ENCODE data around the gene UBALD1. TPM values are rescaled to one million over a fixed set of nuclear protein-coding genes. Genes with fewer than 3 reads are reported as not detected.

UBALD1 gene
- total RNA-seq, 1 experiment from 2014 or later, result 29.9 TPM

DNA sequence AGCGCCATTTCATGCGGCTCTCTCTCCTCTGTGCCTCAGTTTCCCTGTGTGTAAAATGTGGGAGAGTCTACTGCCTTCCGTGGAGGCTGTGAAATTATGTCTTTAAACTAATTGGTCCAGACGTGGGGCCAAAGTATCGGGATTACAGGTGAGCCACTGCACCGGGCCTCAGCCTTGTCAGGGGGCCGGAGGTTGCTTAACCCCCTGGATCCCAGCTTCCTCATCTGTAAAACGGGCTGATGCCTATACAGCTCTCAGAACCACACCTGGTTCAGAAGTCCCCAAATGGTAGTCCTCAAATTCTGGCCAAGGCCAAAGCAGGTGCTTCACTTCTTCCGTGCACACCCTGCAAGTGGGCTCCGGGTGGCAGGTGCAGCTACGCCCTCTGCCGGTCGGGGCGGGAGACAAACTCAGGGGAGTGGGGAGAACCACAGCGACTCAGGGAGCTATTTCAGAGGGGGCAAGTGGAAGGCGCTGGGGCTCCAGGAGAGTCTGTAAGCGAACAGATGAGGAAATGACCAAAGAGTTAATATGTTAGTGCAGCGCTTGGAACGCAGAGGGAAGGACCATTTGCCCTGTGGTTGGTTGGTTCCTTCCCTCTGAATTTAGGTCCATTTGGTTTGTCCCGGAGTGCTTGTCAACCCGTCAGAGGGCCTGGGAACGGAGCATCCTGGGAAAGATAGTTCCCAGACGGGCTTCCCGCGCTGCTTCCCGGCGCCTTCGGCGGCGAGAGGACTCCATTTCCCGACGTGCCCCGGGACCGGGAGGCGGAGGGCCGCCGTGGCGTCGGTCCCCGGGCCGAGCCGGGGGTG is 9.5 kb upstream of the UBALD1 start, which contains the start of gene MGRN1:
MGRN1 (plus strand) TSS at position 812 of the 812 bp plus-strand sequence. CDS start 135 bp downstream, outside the sequence.
- peak within 1 kb of the TSS; percentile 84 to 92 for H3K4me3 ChIP-seq (ENCODE audit: low read depth in 2 of 2, low read length in 2 of 2)
- H3K36me3 ChIP-seq (ENCODE audit: control insufficient read depth, insufficient read depth, low read length), result no peaks in the 10 kb centered on the region; the same call in 1 of the 2 replicates
- TF ChIP-seq, protein P1, sequence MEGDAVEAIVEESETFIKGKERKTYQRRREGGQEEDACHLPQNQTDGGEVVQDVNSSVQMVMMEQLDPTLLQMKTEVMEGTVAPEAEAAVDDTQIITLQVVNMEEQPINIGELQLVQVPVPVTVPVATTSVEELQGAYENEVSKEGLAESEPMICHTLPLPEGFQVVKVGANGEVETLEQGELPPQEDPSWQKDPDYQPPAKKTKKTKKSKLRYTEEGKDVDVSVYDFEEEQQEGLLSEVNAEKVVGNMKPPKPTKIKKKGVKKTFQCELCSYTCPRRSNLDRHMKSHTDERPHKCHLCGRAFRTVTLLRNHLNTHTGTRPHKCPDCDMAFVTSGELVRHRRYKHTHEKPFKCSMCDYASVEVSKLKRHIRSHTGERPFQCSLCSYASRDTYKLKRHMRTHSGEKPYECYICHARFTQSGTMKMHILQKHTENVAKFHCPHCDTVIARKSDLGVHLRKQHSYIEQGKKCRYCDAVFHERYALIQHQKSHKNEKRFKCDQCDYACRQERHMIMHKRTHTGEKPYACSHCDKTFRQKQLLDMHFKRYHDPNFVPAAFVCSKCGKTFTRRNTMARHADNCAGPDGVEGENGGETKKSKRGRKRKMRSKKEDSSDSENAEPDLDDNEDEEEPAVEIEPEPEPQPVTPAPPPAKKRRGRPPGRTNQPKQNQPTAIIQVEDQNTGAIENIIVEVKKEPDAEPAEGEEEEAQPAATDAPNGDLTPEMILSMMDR (IDR thresholded peaks at IDR 0.05), result peak; percentile 99
- TF ChIP-seq TCF7L2 (IDR thresholded peaks at IDR 0.05; ENCODE audit: low read depth, low read length) (peak; percentile 29; the same call in 1 of the 2 replicates), SIN3A (IDR thresholded peaks at IDR 0.05; ENCODE audit: borderline replicate concordance, insufficient read depth, low read depth, low read length) (0 out of 2 replicates have a peak, but pooled peaks have one; percentile 16), POLR2AphosphoS5 (IDR thresholded peaks at IDR 0.05; ENCODE audit: low read depth, low read length) (peak; percentile 64)
- TF ChIP-seq, protein P2, sequence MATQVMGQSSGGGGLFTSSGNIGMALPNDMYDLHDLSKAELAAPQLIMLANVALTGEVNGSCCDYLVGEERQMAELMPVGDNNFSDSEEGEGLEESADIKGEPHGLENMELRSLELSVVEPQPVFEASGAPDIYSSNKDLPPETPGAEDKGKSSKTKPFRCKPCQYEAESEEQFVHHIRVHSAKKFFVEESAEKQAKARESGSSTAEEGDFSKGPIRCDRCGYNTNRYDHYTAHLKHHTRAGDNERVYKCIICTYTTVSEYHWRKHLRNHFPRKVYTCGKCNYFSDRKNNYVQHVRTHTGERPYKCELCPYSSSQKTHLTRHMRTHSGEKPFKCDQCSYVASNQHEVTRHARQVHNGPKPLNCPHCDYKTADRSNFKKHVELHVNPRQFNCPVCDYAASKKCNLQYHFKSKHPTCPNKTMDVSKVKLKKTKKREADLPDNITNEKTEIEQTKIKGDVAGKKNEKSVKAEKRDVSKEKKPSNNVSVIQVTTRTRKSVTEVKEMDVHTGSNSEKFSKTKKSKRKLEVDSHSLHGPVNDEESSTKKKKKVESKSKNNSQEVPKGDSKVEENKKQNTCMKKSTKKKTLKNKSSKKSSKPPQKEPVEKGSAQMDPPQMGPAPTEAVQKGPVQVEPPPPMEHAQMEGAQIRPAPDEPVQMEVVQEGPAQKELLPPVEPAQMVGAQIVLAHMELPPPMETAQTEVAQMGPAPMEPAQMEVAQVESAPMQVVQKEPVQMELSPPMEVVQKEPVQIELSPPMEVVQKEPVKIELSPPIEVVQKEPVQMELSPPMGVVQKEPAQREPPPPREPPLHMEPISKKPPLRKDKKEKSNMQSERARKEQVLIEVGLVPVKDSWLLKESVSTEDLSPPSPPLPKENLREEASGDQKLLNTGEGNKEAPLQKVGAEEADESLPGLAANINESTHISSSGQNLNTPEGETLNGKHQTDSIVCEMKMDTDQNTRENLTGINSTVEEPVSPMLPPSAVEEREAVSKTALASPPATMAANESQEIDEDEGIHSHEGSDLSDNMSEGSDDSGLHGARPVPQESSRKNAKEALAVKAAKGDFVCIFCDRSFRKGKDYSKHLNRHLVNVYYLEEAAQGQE (IDR thresholded peaks at IDR 0.05; ENCODE audit: insufficient read depth in 1 of 2, low read depth in 2 of 2, low read length in 1 of 2), result no peak
- H3K27me3 ChIP-seq (ENCODE audit: control insufficient read depth, insufficient read depth, low read length), result no peaks in the 10 kb centered on the region
- H3K9me3 ChIP-seq (ENCODE audit: control insufficient read depth, insufficient read depth, low read depth, low read length), result no peaks in the 10 kb centered on the region
- intact Hi-C loops (cut with micrococcal nuclease; ENCODE audit: unreplicated experiment), result no loop called here
- no TSS peak for BruUV-seq (replicated peaks)
- peak; percentile 99 for ATAC-seq
- peak within 1 kb of the TSS; percentile 96 for H3K27ac ChIP-seq (ENCODE audit: low read length)
- DNase-seq (ENCODE audit: low read depth, low spot score), result peak; percentile 93
- ChIA-PET CTCF (interaction anchor here (0.5 to 1.6 kb wide), 3 partner anchors 8 to 437 kb away, joined by 3 to 4 read pairs (median 4); no protein-coding TSS in a partner anchor), POLR2A (no interaction called here)
- H3K4me1 ChIP-seq (ENCODE audit: control insufficient read depth, insufficient read depth, low read length), result peaks cover 6% of the 10 kb centered on the region
- in situ Hi-C loops (cut with HindIII; ENCODE audit: low pct_unique_long_range_greater_than_20kb, low sequenced_read_pairs), result no loop called here

DNA sequence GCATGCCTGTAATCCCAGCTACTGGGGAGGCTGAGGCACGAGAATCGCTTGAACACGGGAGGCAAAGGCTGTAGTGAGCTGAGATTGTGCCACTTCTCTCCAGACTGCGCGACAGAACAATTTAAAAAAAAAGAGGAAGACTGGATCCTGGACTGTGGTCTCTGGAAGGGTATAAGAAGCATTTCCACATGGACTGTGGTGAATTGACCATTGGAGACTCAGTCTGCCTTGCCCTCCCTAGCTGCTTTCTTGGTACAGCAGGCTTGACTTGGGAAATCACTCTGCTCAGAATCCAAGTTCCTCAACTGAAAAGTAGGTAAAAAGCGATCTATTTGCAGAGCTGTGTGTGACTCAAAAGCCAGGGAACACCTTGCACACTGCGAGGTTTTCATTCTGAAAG is 8.9 kb upstream of the UBALD1 start:
- Histone ChIP-seq H3K9me3 (ENCODE audit: control insufficient read depth, insufficient read depth, low read depth, low read length) (no peaks in the 10 kb centered on the region), H3K27me3 (ENCODE audit: control insufficient read depth, insufficient read depth, low read length) (no peaks in the 10 kb centered on the region), H3K27ac (ENCODE audit: low read length) (no peak overlapping the region; the same call in 1 of the 2 replicates), H3K4me3 (ENCODE audit: low read depth in 2 of 2, low read length in 2 of 2) (no peak overlapping the region; a peak in 1 of 4 replicates), H3K36me3 (ENCODE audit: control insufficient read depth, insufficient read depth, low read length) (no peaks in the 10 kb centered on the region; the same call in 1 of the 2 replicates), H3K4me1 (ENCODE audit: control insufficient read depth, insufficient read depth, low read length) (peaks cover 6% of the 10 kb centered on the region)
- in situ Hi-C loops (cut with HindIII; ENCODE audit: low pct_unique_long_range_greater_than_20kb, low sequenced_read_pairs), result no loop called here
- ChIA-PET CTCF (interaction anchor here (0.6 to 1.6 kb wide), 2 partner anchors 7 to 31 kb away, joined by 3 to 4 read pairs; no protein-coding TSS in a partner anchor), POLR2A (no interaction called here)
- BruUV-seq (replicated peaks), result no TSS peak
- DNase-seq (ENCODE audit: low read depth, low spot score) (no peak), ATAC-seq (no peak)
- intact Hi-C loops (cut with micrococcal nuclease; ENCODE audit: unreplicated experiment), result no loop called here
- TF ChIP-seq SIN3A (IDR thresholded peaks at IDR 0.05; ENCODE audit: borderline replicate concordance, insufficient read depth, low read depth, low read length) (no peak), TCF7L2 (IDR thresholded peaks at IDR 0.05; ENCODE audit: low read depth, low read length) (no peak), POLR2AphosphoS5 (IDR thresholded peaks at IDR 0.05; ENCODE audit: low read depth, low read length) (no peak)
- TF ChIP-seq, protein P1 (IDR thresholded peaks at IDR 0.05), result no peak
- TF ChIP-seq, protein P2 (IDR thresholded peaks at IDR 0.05; ENCODE audit: insufficient read depth in 1 of 2, low read depth in 2 of 2, low read length in 1 of 2), result no peak

Data from Panc1 (cell line).